OCI-M2 (cell line): ENCODE data around the gene TSPAN32.
"Not testable (repeated sequence)": the region's sequence is repeated elsewhere in the genome, so short reads cannot be mapped to it uniquely, and the experiment has no call there.

Experiments used
- DNase-seq: peaks from one replicate; lab custom pipeline; 2025; ENCODE audit not compliant: unreplicated experiment; lab: John Stamatoyannopoulos, UW

The TSPAN32 gene

DNA sequence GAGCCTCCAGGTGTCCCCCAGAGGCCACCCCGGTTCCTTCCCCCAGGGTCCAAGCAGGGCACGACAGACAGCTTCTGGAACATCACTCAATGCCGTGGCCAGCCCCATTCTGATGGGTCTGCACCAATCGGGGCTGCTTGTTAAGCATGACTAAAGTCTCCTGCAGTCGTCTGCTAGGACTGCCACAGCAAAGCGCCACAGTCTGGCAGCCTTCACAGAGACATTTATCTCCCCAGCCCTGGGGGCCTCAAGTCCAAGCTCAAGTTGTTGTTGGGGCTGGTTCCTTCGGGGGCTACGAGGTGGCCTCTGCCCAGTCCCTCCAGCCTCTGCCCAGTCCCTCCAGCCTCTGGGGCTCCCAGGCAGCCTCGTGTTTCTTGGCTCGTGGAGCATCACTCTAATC is 61.3 kb downstream of the TSPAN32 start:
- DNase-seq: no peak

DNA sequence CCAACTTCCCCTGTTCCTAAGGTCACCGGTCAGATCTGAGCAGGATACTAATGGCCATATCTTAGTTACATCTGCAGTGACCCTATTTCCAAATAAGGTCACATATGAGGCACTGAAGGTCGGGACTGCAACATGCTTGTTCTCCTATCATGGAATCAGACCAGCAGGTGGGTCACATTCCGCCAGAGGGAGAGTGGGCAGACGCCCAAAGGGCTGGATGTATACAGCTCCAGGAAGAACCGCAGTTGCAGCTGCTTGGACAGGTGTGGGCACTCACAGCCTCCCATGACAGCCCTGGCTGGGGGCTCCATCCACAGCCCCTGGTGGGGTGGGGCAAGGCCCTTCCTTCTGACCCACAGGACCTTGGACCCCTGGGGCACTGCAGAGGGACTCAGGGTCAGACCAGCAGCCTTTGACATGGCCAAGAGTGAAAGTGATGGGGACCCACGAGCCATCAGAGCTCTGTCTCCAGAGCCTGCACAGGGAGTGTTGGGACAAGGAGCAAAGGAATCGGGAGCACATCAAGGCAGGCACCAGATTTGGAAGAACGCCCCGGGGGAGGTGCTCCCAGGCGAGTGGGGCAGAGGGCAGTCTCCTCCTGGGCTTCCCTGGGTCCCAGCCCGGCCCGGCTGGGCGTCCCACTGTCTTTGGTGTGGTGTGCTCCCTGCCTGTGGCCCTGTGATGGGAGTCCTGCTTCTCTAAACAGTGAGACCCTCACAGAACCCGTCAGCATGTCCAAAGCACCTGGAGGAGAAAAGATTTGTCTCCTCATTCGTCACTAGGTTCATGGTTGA is 62.0 kb downstream of the TSPAN32 start:
- no peak for DNase-seq

DNA sequence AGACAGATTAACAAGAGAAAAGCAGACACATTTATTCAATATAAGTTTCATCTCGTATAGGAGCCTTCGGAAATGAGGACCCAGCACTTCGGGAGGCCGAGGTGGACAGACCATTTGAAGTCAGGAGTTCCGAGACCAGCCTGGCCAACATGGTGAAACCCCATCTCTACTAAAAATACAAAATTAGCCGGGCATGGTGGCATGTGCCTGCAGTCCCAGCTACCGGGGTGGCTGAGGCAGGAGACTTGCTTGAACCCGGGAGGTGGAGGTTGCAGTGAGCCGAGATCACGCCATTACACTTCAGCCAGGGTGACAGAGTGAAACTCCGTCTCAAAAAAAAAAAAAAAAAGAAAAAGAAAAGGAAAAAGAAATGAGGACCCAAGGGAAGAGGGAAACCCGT is 62.6 kb downstream of the TSPAN32 start:
- not testable (repeated sequence) for DNase-seq

DNA sequence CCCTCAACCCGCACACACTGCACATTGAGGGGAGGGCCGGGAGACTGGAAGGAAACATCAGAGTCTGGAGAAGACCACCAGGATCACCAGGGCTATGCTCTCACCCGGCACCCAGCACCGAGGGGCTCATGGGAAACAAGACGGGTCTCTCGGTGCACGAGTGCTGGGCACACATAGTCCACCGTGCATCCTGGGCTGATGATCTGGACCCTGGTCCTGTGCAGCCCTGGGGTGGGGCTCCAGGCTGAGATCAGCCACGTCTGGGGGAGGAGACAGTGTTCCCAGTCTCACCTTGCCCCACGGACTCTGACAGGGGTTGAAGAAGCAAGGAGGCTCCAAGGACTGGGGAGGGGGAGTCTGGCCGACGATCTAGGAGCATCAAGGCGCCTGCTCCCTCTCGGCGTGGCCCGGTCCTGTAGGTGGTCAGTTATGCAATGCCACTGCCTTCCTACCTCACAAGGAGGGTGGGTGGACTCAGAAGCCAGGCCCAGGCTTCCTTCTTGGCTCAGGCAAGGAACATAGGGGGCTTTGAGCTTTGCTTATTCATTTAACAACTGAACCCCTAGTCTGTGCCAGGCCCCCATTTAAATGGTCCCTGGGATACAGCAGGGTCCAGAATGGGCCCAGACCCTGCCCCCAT is 63.9 kb downstream of the TSPAN32 start:
- DNase-seq: no peak

DNA sequence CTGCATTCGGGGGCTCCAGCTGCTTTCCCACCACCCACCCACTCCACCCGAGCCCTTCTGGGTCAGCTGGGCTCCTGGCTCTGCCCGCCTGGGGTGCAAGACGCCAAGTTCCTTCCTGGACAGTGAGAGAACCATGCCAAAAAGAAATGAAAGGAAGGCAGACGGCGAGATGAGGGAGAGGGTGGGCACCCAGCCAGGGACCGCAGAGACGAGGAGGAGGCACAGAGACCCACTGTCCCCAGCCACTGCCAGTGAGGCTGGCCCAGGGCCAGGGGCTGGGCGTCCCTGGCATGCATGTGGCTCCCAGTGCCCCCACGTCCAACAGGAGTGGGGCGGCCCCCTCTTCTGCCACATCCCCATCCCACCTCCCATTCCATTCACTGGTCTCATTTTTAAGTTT is 64.5 kb downstream of the TSPAN32 start:
- no peak for DNase-seq

DNA sequence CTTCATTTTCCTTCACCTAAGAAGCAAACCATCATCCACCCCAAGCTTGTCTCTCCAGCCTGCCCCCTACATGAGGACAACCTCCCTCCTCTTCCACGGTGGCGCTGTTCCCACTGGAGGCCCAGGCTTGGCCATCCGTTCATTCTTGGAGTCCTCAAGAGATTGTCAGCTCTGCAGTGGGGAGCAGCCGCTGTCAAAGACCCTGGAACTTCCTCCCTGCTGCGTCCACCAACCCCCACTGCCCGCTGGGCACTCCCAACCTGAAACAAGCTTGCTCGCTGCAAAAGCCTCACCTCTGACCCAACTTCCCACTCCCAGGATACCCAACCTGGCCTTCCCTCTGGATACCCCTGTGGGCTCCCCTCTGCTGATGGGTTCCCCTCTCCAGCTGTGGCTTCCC is 64.9 kb downstream of the TSPAN32 start:
- DNase-seq: no peak

DNA sequence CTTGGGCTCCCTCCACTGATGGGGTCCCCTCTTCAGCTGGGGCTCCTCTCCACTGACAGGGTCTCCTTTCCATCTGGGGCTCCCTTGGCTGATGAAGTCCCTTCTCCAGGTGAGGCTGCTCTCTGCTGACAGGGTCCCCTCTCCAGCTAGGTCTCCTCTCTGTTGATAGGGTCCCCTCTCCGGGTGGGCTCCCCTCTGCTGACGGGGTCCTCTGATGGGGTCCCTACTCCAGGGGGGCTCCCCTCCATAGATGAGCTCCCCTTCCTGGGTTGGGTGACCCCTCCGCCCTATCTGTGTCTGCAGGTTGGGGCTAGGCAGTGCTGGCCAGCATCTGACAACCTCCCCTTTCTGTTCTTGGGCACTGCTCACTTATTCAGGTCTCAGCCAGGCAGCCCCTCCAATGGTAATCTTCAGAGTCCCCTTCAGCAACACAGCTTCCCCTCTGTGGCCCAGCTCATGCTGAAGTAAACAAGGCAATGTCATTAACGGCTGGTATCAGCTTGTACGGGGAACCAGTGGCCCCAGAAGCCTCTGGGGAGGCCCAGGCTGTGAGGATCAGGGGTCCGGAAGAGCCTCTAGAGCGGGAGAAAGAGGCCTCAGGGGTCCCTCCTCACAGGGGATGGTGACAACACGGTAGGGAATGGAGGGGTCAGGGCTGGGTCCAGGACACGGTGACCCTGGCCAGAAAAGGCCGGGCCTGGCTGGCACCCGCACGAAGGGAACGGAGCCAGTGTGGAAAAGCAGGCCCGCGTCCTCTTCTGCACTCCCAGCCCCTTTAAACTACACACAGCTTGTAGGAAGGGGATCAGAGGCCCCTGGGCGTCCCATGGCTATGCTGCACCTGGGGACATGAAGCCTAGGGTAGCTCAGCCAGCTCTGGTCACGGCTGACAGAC is 65.7 kb downstream of the TSPAN32 start:
- no peak for DNase-seq
